NB4 (cell line): ENCODE data around the gene PRIMA1.

Experiments
- MYC ChIP-seq: IDR thresholded peaks from 2 replicates; pipeline ENCODE4 v1.6.1; 2011; ENCODE audit warnings: low read depth, low read length
- POLR2A ChIP-seq: IDR thresholded peaks from 2 replicates; pipeline ENCODE4 v1.6.1; 2011; ENCODE audit warnings: mild to moderate bottlenecking; ENCODE audit not compliant: insufficient read length; ENCODE audit errors: extremely low read depth
- TF ChIP-seq, protein P1 (sequence below): IDR thresholded peaks from one replicate; pipeline ENCODE4 v1.5.1; 2012; ENCODE audit warnings: low read depth, low read length
- TF ChIP-seq, protein P2 (sequence below): IDR thresholded peaks from 2 replicates; pipeline ENCODE4 v1.6.1; 2011; ENCODE audit warnings: low read depth, low read length

DNA sequence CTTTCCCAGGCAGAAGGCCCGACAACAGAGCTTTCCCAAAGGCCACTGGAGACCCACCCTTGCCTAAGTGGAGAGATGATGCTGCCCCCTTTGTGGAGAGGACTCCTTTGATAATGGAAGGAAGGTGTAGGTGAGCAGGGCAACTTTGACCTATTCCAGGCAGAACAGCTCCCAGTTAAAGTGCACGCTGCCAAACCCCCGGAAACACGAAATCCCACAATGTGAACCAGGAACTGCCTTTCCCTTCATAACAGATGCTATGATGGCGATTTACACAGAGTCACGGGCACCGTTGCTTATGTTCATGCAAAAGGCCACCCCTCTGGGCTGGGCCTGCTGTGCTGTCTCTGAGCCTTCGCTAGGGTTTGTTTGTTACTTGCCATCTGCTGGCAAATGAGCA lies 34.6 kb downstream of the PRIMA1 start:
- TF ChIP-seq, protein P1, sequence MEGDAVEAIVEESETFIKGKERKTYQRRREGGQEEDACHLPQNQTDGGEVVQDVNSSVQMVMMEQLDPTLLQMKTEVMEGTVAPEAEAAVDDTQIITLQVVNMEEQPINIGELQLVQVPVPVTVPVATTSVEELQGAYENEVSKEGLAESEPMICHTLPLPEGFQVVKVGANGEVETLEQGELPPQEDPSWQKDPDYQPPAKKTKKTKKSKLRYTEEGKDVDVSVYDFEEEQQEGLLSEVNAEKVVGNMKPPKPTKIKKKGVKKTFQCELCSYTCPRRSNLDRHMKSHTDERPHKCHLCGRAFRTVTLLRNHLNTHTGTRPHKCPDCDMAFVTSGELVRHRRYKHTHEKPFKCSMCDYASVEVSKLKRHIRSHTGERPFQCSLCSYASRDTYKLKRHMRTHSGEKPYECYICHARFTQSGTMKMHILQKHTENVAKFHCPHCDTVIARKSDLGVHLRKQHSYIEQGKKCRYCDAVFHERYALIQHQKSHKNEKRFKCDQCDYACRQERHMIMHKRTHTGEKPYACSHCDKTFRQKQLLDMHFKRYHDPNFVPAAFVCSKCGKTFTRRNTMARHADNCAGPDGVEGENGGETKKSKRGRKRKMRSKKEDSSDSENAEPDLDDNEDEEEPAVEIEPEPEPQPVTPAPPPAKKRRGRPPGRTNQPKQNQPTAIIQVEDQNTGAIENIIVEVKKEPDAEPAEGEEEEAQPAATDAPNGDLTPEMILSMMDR, result no peak
- no peak for TF ChIP-seq POLR2A
- TF ChIP-seq, protein P2, sequence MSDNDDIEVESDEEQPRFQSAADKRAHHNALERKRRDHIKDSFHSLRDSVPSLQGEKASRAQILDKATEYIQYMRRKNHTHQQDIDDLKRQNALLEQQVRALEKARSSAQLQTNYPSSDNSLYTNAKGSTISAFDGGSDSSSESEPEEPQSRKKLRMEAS, result no peak
- TF ChIP-seq MYC, result no peak
